COLO829 (cell line): Measurements from ENCODE around the gene TNFRSF1B.
A peak's percentile ranks its signal among the peaks of the same experiment; 100 is the strongest.

Experiments used
- DNase-seq: peaks from one replicate; pipeline ENCODE4 v3.0.0; 2012; ENCODE audit warnings: low spot score

TNFRSF1B gene

DNA sequence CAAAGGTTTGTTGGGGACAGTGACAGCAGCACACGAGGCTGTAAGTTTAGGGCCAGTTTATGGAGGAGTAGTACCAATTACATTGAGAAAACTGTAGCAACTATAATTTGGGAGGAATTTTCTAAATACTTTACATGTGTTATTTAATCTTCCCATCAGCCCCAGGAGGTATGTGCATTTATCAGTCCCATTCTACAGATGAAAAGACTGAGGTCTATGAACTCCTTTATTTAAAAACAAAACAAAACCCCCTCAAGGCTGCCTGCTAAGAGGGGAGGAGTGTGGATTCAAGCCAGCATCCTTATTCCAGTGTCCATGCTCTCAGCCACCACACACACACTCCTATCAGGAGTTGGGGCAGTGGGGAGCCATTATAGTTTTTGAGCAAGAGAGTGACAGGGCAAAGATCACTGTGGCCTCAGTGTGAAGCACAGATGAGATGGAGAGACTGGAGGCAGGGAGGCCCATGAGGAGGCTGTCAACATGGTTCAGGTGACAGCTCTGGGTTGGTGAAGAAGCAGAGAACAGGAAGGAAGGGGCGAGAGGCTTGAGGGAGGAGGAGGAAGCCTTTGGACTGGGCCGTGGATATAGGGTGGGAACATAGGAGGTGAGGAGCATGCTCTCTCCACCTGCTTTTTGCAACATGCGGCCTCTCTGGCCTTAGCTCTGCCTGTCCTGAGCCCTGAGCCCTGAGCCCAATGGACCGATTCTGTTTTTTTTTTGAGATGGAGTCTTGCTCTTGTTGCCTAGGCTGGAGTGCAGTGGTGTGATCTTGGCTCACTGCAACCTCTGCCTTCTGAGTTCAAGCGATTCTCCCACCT is 9.7 kb downstream of the TNFRSF1B start:
- no peak for DNase-seq

- DNase-seq: no peak
These were observed 10.6 kb downstream of the TNFRSF1B start for GRCh38 chr1:12177156-12177998.

DNA sequence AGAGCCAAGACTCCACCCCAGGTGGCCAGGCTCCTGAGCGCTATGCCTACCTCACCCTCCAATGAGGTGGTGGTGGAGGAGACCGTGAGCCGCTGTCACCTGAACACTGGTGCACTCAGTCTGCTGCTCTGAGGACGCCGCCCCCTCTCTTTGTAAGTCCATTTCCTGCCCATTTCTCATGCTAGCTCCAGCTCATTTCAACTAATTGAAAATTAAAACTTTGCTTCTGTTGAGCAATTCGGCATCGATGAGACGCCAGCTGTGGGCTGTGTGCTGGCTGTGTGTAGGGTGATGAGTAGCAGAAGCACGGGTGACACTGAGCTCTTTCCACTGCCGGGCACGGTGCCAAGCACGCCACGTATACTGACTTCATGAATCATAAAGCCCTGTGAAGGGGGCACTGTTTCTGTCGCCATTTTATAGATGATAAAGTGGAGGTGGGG is 11.2 kb downstream of the TNFRSF1B start:
- DNase-seq: peak; percentile 25

DNA sequence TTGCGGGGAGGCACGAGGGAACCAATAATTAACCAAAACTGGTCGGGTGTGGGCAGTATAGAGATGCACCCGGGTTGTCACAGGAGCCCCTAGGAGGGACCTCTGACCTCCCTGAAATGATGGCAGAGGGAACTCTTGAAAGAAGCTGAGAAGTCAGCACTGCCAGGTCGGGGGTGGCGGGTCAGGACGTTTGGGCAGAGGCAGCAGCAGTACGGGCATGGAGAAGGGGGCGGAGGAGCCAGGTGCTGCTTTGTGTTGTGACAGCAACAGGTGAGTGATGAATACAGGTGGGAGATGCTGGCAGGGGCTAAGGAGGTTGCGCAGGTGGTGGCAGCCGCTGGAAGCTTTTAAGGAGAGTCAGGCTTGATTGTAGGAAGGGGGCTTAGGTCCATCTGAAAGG is 11.7 kb downstream of the TNFRSF1B start:
- no peak for DNase-seq

- DNase-seq: no peak
These were observed 12.3 kb downstream of the TNFRSF1B start for GRCh38 chr1:12179111-12179519.

DNA sequence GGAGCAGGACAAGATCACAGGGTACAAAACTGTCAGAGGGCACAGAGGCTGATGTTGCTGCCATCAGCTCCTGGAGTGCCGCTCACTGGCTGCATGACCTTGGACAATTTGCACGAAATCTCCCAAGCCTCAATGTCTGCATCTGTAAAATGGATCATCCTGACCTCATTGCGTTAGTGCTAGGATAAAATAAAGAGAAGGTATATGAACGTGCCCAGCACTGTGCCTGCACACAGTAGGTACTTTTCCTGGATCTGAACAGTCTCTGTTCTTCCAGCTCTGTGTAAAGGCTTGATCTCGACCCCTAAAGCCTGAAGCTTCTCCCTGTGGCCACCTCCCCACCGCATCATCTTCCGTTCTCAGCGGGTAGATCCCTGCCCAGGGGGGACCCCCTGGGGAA is 12.9 kb downstream of the TNFRSF1B start:
- no peak for DNase-seq

DNA sequence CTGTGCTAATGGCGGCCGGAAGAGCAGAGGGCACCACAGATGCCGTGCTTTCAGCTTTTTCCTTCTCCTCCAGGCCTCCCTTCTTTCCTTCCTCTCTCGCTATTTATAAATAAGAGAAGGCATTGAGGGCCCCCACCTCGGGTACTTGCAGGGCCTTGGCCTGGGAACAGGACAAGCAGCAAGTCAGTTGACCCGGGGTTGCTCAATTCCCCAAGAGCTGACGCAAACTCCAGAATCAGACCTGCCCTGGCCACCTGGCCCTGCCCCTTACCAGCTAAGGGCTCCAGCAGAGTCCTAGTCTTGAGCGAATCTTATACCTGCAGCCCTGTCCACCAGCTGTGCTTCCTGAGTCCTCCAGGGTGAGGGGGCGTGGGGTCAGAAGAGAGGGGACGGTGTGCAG is 13.5 kb downstream of the TNFRSF1B start:
- no peak for DNase-seq

- DNase-seq: no peak
These were observed 14.1 kb downstream of the TNFRSF1B start for GRCh38 chr1:12180903-12181302.

- DNase-seq: no peak
These were observed 14.8 kb downstream of the TNFRSF1B start for GRCh38 chr1:12181568-12181967.

DNA sequence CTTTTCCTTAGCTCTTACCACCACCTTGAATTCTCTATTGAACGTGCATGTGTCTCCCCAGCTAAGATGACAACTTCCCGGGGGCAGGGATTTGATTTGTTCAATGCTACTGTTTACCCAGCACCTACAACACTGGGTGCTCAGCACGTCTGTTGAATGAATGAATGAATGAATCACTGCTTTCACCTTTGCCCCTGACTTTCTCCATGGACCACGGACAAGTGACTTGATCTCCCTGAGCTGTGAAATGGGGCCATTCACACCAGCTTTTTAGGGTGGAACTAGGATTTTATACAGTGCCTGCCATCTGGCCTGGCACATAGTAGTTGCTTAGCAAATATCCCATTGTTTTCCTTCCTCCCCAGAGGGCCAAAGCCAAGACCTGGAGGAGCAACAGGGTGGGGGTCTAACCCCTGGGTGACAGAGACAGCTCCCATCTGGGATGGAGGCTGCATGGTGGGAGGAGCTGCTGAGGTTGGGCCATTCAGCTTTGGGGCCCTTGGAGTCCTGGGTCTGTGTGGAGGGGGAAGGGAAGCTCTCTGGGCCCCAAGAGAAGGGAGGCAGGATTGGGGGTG is 15.7 kb downstream of the TNFRSF1B start:
- no peak for DNase-seq

DNA sequence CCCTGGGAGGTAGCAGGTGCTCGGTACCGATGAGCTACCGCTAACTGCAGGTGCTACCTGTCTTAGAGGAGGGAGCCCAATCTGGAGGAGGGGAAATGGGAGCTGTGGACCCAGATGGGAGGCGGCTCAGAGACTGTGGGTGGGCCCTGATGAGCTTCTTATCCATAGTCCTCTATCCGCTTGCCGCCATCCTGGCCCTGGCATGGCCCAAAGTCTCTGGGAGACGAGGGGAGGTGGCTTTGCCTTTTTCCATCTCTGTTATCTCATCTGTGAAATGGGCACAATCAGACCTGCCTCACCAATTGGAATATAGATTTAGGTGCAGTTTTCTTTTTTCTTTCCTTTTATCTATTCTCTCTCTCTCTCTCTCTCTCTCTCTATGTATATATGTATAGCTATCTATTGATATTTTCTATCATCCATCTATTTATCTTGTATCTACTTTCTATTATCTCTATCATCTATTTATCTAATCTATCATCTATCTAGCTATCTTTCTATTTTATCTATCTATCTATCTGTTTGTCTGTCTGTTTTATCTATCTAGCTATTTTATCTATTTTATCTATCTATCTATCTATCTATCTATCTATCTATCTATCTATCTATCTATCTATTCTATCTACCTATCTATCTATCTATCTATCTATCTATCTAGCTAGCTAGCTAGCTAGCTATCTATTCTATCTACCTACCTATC is 16.5 kb downstream of the TNFRSF1B start:
- no peak for DNase-seq

DNA sequence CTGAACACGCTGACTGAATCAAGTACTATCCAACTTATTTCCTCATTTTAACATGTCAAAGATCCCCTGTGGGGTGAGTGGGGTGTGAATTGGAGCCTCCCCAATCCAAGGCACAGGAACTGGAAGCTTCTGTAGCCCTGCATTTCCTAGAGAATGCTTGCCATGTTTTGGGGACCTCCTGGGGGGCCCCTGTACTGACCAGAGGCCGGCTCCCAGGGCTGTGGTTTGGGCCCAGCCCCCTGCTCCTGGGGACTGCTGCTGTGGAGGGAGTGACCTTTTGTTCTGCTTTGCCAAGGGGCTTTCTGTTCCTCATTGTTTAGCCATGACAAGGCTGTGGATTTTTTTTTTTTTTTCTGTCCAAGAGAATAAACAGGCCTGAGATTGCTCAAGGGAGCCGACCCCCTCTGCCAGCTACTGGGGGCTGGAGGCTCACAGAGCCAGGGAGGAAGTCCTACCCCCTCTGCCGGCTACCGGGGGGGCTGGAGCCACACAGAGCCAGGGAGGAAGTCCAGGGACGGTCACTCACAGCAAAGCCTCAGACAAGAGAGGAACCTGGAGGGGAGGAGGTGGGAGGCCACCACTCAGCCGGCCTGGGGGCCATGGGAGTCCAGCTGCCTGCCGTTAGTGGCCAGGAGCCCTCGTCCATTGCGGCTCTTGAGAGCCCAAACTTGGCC is 17.4 kb downstream of the TNFRSF1B start:
- DNase-seq: no peak

DNA sequence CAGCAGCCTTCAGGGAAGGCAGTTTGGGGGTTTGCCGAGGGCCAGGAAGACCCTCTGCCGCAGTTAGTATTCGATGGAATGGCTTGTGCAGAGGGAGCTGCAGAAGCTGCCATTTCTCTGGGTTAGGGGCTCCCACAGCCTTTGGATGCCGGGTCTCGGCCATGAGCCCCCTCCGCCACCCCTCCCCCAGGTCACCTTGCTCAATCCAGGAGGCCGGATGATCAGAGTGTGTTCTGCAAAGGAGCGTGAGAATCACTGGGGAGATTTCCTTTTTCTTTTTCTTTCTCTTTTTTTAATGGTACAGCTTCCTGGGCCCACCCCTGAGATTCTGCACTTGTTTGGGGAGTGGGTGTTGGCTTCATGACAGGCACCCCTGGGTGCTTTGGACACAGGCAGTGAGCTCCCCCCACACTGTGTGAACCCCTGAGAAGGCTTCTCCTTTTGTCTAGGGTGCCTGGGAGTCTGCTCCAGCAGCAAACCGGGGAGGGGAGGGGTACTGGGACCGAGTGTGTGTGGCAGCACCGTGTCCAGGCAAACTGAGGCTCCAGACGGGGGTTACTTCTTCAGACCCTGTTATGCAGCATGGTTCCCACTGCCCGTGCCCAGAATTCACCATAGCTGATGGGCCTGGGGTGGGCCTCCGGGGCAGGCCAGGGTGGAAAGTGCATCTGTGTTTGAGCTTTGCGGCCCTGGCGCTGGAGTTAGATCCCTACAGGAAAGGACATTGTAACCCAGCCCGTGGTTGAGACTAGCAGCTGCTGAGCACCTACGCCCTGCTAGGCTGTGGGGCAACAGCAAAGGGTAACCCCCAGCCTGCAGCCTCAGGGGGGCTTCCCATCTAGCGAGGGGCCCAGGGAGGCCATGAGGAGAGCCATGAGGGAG is 18.5 kb downstream of the TNFRSF1B start:
- DNase-seq: no peak

GRCh38 chr1:12185918-12186678 is 19.3 kb downstream of the TNFRSF1B start:
- DNase-seq: no peak

DNA sequence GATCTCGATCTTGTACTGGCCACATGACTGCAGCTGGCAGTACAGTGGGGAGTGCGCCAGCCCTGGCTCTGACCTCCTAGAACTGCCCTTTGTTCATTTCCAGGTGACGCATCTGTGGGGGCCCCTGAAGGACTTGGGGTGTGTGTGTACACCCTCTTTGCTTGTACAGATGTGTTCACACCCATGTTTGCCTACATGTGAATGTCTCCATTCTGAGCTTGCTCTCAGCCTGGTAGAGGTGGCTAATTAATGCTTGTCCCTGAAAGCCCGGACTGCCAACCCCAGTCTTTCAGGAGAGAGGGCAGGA is 19.8 kb downstream of the TNFRSF1B start:
- DNase-seq: no peak

- peak; percentile 73 for DNase-seq
These were observed 21.3 kb downstream of the TNFRSF1B start for GRCh38 chr1:12188115-12188514.

DNA sequence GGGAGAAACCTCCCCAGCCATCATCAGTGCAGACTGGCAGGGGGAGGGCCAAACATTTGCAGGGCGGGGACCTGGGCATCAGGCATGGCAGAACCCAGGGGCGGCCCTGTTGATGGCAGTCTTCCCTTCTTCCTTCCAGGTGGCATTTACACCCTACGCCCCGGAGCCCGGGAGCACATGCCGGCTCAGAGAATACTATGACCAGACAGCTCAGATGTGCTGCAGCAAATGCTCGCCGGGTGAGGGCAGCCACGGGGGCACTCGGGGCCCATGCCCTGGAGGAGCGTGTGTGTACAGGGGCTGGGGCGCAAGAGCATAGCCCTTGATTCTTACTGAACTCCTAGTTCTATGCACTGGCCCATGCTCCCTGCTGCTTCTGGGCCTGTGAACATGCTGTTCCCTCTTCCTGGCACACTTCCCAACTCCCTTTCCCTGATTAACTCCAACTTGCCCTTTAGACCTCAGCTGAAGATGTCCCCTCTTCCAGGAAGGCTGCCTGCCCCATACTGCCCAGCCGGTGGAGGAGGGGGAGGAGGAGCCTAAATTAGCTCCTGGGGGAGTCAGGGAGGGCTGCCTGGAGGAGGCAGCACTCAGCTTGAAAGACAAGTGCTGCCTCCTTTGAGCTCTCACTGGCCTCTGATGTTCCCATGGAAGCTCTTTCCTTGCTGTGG is 22.0 kb downstream of the TNFRSF1B start:
- no peak for DNase-seq

DNA sequence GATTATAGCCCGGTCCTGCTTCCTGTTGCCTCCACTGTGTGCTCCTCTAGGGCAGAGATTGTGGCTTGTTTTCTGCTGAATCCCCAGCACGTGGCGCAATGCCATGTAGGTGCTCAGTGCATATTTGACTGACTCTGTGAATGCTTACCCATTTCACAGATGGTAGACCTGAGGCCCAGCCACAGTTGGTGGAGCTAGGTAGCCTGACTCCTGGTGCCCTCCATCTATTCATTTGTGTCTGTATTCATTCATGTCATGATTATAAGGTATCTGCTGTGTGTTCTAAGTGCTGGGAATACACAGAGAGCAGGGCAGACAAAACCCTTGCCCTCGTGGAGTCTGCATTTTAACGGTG is 22.5 kb downstream of the TNFRSF1B start:
- DNase-seq: no peak

DNA sequence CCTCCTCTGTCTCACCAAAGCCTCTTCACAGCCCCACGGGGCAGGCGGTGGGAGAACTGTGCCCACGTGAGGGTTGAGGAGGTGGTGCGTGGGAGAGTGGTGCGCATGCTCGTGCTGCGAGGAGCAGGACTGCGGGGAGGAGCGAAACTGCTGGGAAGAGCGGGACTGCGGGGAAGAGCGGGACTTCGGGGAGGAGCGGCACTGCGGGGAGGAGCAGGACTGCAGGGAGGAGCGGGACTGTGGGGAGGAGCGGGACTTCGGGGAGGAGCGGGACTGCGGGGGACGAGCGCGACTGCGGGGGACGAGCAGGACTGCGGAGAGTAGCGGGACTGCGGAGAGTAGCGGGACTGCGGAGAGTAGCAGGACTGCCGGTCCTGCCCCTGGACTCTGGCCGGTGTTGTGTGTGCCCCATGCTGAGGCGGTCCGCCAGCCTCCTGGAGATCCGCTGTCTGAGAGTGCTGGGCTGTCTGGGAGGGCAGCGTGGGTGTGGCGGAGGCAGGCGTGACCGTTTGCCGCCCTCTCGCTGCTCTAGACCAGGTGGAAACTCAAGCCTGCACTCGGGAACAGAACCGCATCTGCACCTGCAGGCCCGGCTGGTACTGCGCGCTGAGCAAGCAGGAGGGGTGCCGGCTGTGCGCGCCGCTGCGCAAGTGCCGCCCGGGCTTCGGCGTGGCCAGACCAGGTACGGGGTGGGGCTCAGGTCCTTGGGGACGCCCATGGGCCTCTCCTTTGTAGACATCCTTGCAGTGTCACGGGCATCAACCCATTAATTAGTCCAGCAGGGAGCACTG is 24.6 kb downstream of the TNFRSF1B start:
- DNase-seq: no peak
